GM18873 (cell line): ENCODE results near the gene RPL37A.

Experiments used
- ATAC-seq: cut with Tn5 transposase; IDR thresholded peaks from one replicate; pipeline ENCODE4 v1.9.1; 2021; ENCODE audit warnings: mild to moderate bottlenecking, moderate library complexity, moderate number of reproducible peaks; ENCODE audit not compliant: unreplicated experiment, low FRiP score

RPL37A gene

DNA sequence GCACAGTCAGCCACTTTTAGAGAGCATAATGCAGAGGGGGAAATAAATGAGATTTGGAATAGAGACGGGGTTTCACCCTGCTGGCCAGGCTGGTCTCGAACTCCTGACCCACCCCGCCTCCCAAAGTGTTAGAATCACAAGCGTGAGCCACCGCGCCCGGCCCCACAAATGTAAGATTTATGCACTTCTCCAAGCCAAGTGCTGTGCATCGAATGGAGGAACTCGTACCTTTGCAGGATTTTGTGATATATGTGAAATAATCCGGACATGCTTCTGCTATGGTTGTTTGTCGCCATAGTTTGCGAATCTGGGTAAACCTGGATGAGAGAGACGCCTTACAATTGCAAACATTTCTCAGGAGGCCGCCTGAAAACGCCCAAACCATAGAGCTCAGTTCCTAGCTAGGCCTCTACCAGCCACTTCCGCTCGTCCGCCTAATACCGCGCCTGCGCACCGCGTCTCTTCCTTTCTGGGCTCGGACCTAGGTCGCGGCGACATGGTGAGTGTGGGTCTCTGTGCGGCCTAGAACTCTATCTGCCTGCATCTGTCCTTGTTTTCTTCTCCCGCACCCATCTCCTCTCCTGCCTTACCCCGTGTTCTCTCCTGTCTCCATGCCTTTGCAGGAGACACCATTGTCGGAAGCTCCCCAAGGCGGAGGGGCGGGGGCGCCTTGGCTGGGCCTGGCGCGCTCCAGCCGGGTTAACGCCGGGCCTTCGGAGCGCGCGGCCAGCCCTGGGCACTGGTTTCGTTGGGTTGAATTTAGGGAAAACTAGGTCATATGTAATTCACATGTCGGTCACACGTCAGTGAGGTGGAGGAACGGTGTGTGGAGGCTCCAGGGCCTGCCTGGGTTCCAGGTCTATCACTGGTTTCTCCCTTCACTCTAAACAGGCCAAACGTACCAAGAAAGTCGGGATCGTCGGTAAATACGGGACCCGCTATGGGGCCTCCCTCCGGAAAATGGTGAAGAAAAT lies at the start of gene RPL37A:
RPL37A (plus strand) TSS at position 466 of the 974 bp plus-strand sequence; CDS start at position 497, 31 bp downstream.
- peak; percentile 94 for ATAC-seq

DNA sequence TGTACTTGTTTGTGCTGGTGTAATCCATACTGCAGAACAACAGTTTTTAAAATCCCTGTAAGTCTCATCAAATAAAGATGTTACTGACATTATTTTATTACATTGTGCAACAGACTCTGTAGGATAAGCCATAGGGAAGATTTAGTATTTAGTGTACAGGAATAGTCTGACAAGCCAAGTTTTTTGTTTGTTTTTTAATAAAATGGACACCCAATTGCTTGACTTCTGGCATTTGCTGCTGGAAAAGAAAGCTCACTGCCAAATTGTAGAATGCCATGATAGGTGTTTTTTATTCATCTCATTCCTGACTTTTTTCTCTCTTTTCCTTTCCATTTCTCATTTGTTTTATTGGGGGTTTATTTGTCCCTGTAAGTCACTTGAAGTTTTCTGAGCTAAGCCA lies 48.3 kb upstream of the RPL37A start:
- ATAC-seq = no peak

- ATAC-seq = no peak
Observed at GRCh38 chr2:216450784-216451183, 47.9 kb upstream of the RPL37A start.

GRCh38 chr2:216453955-216454614 lies 44.6 kb upstream of the RPL37A start:
- no peak for ATAC-seq

- no peak for ATAC-seq
Observed at GRCh38 chr2:216463148-216463547, 35.5 kb upstream of the RPL37A start.

- ATAC-seq = no peak
Observed at GRCh38 chr2:216464104-216464720, 34.4 kb upstream of the RPL37A start.

DNA sequence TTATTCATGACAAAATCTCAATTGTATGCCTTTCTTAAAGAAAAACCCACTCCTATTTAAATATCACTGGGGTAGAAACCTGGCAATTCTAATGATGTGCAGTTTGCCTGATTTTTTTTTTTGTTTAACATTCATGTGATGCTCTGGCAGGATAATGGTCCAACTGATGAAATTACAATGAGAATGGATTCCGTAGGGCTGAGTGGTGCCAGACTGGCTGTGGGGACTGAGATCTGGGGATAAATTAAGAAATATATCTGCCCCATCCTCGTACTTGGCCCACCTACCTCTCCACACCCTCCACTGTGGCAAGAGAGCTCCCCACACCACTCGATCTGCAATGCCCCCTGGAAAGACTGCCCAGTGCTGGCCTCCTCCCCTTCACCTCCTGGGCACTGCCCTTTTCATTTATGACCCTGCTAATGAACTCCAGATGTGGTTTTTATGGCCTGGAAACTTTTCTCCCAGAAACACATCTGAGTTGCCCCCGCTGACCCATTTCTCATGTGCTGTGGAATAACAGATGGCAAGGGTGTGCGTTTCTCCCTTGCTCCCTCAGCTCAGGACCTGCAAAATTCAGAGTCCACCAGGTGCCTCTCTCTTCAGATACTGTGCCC lies 33.0 kb upstream of the RPL37A start:
- ATAC-seq = no peak

DNA sequence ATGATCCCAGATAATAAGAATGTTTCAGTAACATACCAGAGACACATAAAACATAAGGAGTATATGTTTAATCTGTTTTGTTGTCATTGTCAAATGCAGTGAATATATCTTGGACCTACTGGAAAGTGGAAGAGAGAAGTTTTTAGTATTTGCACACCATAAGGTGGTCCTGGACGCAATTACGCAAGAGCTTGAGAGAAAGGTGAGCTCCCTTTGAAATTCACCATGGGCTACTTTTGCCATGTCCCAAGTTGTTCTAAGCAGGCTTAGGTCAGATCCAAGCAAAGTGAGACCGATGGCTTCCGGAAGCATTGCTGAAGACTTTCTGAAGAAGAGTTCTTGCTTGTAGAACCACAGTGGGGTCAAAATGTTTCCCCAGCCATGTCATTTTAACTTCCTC lies 30.8 kb upstream of the RPL37A start:
- no peak for ATAC-seq

DNA sequence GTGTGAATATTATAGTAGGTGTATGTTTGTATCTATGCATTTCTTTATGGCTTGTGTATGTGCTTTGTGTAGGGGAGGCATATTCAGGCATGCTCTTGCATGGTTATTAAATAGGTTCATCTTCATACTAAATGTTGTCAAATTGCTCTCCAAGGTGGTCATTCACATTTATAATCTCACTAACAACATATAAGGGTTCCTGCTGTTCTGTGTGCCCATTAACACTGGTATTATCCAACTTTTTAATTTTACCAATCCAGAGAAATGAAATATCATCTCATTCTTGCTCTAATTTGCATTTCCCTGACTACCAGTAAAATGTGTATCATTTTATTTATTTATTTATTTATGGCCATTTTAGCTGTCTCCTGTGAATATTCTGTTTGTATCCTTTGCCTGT lies 29.0 kb upstream of the RPL37A start:
- no peak for ATAC-seq

DNA sequence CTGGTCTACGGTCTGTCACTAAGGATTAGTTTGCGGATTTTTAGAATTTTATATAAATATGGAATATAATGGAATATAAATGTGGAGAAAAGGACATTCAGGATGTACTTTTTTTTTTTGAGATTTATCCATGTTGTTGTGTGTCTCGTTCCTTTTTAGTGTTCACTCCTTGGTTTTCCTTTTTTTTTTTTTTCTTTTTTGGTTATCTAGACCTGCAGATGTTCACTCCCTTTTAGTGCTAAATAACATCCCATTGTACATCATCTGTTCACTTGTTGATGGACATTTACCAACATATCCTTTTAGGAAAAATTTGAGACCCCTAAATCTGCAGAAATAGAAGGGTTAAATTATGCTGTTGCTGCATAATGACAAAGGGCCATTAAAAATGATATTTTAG lies 25.5 kb upstream of the RPL37A start:
- ATAC-seq = no peak

DNA sequence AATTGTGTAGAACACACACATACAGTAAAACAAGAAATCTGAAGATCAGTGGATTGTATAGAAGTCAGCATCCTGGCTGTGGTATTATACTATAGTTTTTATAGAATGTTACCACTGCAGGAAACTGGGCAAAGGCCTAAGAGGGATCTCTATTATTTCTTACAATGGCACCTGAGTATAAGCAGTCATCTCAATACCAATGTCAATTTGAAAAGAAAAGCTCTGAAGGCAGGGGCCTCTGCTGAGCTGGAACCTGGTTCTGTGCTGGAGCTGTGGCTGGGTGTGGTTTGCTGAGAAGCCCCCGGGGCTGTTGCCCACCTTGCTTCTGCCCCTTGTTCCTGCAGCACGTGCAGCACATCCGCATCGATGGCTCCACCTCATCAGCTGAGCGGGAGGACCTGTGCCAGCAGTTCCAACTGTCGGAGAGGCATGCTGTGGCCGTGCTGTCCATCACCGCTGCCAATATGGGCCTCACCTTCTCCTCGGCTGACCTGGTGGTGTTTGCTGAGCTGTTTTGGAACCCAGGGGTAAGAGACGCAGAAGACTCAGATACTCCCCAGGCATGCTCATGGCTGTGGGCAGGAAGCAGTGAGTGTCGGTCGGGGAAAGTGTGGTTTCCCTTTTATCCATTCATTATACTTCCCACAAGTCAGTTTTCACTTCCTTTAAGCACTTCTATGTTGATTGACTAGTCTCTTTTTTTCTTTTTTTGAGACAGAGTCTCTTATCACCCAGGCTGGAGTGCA lies 23.5 kb upstream of the RPL37A start:
- no peak for ATAC-seq

- no peak for ATAC-seq
Observed at GRCh38 chr2:216475767-216476166, 22.9 kb upstream of the RPL37A start.

DNA sequence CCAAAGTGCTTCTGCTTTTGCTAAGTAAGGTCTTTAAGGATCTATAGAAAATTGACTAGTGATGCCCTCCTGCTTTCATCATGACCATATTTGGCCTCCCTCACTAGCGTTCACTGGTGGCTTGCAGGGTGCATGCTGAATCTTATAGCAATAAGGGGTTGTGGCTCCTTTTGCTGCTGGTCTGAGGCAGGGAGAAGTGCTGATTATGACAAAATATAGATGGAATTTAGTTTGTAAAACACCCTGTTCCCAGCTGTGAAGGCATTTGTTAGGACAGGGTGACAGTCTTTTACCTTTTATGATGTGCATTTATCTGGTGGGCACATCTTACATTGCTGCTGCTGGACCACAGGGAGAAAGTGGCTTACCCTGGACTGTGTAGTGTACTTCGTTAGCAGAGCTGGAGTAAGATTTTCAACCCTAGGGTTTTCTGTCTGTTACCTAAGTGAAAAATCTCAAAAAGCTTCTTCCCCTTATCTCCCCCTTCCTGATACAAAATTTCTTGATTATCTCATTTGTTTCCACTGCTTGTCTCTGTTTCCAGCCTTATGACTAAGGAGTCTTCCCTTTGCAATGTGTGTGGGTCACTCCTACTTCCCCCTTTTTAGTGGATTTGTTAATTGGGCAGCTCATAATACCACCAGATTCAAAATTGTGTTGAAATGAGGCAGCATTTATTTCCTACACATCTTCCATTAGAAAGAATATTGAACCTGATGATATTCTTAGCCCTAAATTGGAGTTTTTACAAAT lies 21.2 kb upstream of the RPL37A start:
- no peak for ATAC-seq

- ATAC-seq = no peak
Observed at GRCh38 chr2:216478151-216478550, 20.5 kb upstream of the RPL37A start.

GRCh38 chr2:216478791-216479190 lies 19.9 kb upstream of the RPL37A start:
- ATAC-seq = no peak

DNA sequence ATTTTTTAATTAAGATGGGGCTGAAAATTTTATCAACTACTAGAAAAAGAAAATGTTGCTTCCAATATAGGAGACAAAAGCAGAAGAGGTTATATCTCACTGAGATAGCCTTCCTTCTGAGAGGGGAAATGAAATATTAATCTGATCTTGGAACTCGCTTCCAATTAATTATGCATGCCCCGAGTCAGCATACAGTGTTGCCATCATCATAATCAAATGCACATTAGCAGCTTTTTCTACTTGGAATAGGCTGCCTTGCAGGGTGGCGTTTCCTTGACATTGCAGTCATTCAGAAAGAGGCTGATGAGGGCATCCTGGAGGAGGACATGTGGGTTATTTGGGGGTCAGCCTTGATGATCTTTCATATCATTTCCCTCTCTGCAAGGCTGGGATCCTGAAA lies 18.4 kb upstream of the RPL37A start:
- no peak for ATAC-seq

- ATAC-seq = no peak
Observed at GRCh38 chr2:216482640-216483039, 16.0 kb upstream of the RPL37A start.

DNA sequence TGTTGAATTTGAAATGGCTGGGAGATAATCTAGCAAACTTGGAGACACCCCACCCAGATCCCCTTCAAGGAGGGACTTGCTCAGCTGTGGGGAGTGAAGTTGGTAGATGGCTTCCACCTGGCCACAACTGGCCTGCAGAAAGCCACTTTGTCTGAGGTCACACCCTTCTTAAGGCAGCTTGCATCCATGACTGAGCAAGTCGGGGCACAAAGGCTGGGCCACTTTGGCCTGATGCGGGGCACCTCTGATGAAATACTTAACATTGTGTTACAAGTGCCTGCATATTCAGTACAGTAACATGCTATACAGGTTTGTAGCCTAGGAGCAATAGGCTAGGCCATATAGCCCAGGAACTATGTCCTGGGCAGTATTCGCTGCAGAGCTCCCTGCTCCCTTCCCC lies 13.4 kb upstream of the RPL37A start:
- ATAC-seq = no peak

GRCh38 chr2:216485745-216486144 lies 12.9 kb upstream of the RPL37A start:
- ATAC-seq = no peak
